T-helper 22 cell (primary cell): ENCODE results near the gene CERS1.

ENCODE experiments used
- DNase-seq: peaks from one replicate; pipeline ENCODE4 v3.0.0-alpha.2; 2020; ENCODE audit warnings: low read depth

CERS1 gene, protein sequence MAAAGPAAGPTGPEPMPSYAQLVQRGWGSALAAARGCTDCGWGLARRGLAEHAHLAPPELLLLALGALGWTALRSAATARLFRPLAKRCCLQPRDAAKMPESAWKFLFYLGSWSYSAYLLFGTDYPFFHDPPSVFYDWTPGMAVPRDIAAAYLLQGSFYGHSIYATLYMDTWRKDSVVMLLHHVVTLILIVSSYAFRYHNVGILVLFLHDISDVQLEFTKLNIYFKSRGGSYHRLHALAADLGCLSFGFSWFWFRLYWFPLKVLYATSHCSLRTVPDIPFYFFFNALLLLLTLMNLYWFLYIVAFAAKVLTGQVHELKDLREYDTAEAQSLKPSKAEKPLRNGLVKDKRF

DNA sequence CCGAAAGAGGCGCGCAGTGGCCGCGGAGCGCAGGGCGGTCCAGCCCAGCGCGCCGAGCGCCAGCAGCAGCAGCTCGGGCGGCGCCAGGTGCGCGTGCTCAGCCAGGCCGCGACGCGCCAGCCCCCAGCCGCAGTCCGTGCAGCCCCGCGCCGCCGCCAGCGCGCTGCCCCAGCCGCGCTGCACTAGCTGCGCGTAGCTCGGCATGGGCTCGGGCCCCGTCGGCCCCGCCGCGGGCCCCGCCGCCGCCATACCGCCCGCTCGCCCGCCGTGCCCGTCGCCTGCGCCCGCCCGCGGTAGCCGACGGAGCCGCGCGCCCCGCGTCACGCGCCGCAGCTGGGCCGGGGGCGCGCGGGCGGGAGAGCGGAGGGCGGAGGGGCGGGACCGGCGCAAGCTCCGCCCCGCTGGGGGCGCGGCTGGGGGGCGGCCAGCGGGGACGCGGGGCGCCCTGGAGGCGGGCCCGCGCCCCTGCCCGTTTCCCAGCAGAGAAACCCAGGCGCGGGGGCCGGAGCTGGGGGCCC is at the start of gene CERS1:
Gene CERS1 (minus strand): TSS at position 335 of the 518 bp plus-strand sequence. CDS start 86 bp downstream, at position 249.
- no peak for DNase-seq

DNA sequence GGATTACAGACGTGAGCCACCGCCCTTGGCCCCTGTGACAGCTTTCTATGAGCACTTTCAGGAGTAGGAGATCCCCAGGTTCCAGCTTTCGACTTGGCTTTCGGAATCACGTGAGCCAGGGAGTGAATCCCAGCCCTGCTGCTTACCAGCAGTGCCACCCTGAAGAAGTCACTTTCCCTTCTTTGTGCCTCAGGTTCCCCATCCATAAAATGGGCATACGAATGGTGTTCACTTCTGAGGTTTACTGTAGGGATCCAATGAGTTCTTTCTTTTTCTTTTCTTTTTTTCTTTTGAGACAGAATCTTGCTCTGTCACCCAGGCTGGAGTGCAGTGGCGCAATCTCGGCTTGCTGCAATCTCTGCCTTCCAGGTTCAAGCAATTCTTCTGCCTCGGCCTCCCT is 49.3 kb upstream of the CERS1 start:
- DNase-seq: no peak

GRCh38 chr19:18943465-18943864 is 47.5 kb upstream of the CERS1 start:
- no peak for DNase-seq

DNA sequence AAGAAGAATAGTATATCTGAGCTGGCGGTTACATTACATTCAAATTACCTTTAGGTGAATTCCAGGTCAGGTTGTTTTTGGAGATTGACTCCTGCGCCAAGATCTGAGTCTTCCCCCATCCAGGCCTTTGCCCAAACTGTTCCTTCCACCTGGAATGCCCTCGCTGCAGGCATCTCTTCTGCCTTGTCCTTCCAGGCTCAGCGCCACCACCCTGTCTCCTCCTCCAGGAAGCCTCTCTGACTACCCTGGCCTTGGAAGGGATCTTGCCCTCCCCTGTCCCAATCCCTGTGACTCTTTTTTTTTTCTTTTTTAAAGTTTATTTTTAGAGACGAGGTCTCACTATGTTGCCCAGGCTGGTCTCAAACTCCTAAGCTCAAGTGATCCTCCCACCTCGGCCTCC is 46.7 kb upstream of the CERS1 start:
- no peak for DNase-seq

- no peak for DNase-seq
Measured at GRCh38 chr19:18941628-18942354, 45.8 kb upstream of the CERS1 start.

- peak; percentile 41 for DNase-seq
Measured at GRCh38 chr19:18940769-18941627, 45.0 kb upstream of the CERS1 start, which contains the start of gene HOMER3. Gene HOMER3 (minus strand): TSS chr19:18941217. CDS start chr19:18938982, 2,235 bp downstream.

DNA sequence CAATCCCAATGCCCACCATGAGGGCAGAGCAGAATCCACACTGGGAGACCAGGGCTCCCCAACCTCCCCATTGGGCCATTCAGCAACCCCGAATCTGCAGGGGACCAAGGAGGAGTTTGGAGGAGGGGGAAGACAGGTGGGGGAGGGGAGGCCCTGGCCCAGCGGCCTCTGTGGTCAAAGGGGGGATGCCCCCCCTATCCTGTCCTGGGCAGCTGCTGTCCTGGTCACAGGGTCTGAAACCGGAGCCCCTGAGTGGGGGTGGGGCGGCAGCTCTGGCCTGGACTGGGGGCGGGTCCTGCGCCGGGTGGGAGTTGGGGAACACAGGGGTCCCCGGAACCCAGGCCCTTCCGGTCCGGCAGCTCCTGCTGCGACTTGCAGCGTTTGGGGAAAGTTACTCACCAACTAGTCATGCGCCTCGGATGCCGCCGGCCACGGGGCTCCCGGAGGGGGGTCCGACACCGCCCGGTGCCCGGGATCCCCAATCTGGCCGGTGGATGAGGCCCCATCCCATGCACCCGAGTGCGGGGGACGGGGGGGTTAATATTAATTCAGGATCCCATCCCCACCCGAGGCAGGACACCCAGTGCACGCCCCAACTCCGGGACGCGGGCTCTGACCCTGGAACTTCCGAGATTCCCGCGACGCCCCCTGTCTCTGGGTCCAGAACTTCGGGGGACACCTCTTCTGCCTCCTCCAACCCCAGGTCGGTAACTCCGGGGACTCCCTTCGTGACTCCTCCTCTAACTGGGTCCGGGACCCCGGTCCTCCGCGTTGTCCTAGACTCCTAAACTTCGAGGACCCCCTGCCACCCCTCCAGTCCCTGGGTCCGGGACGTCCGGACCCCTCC is 44.2 kb upstream of the CERS1 start:
- no peak for DNase-seq

GRCh38 chr19:18939163-18939562 is 43.2 kb upstream of the CERS1 start:
- DNase-seq: no peak

DNA sequence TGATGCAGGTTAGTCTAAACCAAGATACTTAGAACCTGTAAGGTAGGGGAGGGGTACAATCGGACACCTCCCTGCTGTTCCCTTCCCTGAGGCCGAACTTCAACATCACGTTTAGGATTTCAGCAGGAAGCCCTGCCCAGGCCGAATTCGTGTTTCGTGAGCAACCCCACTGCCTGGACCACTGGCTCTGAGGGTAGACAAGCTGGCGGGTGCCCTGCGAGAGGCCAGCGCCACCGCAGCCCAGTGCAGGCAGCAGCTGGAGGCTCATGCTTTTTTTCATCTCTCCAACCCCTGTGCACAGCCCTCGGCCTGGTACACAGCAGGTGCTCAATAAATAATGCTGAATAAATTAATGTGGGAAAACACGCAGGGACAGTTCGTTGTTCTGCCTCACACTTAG is 37.3 kb upstream of the CERS1 start:
- DNase-seq: no peak

DNA sequence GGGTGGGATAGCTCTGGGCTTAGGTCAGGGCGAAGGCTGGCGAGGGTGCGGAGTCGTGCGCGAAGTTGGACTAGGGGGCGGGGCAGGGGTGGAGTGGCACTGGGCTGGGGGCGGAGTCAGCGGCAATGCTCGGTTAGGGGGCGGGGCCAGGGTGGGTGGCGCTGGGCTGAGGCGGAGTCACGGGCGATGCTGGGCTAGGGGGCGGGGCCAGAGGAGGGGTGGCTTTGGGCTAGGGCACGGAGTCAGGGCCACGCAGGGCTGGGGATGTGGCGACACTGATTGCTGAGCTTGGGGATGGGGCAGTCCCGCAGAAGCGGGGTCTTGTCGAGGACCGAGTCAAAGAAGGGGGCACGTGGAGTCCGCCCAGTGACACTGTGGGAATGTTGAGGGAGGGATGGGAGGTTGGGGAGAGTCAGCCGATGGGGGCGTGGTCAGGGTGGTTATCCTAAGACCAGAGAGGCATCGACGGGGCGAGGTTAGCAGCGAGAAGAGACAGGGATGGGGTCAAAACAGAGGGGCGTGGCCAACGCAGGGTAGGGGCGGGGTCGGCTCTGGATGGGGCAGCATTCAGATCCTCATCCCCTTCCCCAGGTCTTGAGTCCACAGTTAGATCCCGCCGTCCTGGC is 36.4 kb upstream of the CERS1 start:
- peak; percentile 72 for DNase-seq

DNA sequence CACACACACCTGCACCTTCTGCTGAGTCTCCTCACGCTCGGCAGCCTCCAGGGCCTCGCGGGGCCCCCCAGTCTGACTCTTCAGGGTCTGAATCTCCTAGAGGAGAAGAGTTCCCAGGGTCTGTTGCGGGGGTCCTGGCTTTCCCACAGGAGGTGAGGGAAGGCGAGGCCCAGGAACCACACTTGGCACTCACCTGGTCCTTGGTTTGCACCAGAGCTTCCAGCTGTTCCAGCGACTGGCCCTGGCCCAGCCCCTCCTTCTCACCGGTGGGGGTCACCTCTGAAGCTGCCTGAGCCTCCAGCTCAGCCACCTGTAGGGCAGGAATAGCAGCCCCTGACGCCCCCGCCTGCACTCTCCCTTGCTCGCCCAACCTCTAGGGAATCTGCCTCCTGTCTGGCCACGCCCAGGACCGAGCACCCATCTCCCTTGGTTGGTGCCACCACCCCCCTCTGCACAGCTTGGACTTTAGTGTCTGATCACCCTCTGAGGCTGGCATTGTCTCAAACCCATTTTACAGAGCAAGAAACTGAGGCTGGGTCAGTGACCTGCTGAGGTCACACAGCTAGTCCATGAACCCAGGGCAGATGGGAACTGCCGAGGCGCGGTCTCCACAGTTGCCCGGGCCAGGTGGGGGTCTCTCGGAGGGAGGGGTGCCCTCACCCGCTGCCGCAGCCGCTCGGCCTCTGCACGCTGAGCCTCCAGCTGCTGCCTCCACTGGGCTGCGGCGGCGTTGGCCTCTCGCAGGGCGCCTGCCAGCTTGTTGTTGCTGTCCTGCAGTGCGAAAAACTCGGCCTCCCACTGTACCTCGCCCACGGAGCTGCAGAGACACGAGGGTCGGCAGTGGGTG is 35.6 kb upstream of the CERS1 start:
- DNase-seq: no peak

- no peak for DNase-seq
Measured at GRCh38 chr19:18929311-18929710, 33.4 kb upstream of the CERS1 start.

DNA sequence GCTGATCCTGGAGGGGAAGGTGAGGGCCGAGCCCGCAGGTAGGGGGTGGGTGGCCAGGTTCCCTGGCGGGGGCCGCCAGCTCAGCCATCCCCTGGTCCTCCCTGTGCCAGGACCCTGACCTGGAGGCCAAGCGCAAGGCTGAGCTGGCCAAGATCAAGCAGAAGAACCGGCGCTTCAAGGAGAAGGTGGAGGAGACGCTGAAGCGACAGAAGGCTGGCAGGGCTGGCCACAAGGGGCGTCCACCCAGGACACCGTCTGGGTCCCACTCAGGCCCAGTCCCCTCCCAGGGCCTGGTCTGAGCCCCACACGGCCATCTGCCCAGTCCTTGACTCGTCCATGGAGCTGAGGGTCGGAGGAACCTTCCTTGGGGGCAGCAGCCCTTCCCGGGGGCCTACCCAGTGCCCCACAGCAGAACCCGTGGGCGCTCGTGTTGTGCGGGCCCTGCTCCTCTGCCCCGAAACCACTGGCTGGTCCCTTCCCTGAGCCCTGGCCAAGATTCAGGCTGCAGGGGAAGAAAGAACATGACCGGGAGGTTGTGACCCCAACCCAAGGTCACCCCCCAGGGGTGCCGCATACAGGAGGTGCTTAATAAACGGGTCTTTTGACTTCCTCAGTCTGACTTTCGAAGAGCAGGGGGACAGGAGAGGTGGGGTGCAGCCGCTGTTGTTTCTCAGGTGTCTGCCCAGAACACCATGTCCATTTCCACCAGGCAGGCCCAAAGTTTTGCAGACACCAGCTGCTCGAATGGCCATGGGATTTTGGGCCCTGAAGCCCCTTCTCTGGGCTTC is 32.3 kb upstream of the CERS1 start:
- no peak for DNase-seq

GRCh38 chr19:18924684-18925213 is 28.8 kb upstream of the CERS1 start:
- DNase-seq: no peak

DNA sequence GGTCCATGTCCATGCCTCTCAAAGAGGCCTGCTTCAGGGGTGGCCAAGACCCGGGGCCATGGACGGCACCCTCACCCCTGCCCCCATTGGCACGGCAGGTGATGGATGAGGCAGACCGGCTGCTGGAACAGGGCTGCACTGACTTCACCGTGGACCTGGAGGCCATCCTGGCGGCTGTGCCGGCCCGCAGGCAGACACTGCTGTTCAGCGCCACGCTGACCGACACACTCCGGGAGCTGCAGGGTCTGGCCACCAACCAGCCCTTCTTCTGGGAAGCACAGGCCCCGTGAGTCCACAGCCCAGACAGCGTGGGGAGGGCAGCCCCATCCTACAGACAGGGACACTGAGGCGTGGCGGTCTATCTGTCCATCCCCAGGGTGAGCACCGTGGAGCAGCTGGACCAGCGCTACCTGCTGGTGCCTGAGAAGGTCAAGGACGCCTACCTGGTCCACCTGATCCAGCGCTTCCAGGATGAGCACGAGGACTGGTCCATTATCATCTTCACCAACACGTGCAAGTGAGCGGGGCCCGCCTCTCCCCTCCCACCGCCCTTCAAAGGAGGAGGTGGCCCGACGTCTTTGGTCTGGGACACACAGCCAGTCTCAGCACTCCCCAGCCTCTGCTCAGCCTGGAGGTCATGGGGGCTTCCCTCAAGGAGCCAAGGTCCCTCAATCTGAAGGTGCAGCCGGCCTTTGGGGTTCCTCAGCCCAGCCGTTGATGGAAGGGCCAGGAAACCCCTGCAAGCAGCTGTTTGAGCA is 26.4 kb upstream of the CERS1 start:
- no peak for DNase-seq

- DNase-seq: no peak
Measured at GRCh38 chr19:18921593-18921992, 25.6 kb upstream of the CERS1 start.

DNA sequence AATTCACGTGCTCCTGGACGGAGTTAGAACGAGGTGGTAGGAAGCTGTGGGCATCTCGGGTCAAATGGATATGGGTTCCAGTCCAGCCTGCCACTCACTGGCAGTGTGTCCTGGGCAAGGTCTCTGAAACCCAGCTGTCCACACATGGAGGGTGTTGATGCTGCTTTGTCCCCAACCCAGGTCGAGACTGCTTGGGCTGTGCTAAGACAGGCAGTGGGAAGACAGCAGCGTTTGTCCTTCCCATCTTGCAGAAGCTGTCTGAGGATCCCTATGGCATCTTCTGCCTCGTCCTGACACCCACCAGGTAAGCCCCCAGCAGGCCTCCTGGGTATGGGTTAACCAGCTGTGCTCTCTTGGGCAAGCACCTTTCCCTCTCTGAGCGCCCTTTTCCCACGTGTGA is 24.4 kb upstream of the CERS1 start:
- DNase-seq: no peak

- DNase-seq: no peak
Measured at GRCh38 chr19:18919900-18920214, 23.9 kb upstream of the CERS1 start.
